Left renal pelvis (tissue), 4 donors: ENCODE data around the gene CFC1. TPM values are rescaled to one million over a fixed set of nuclear protein-coding genes. Genes with fewer than 3 reads are reported as not detected.
"Not testable (repeated sequence)": the region's sequence is repeated elsewhere in the genome, so short reads cannot be mapped to it uniquely, and the experiment has no call there.

Source experiments
- DNase-seq, 4 donors: peaks; one replicate each; pipeline ENCODE4 v3.0.0-alpha.2; 2013; ENCODE audit warnings: low read depth in 4 of 4, low spot score in 3 of 4
- polyA plus RNA-seq, 4 donors: library from polyadenylated mRNA; unstranded; fragments of 120-200 nt; gene quantifications; one replicate each; pipeline ENCODE4 v1.2.1, GENCODE V29; 2013; ENCODE audit not compliant: insufficient read length in 4 of 4

The CFC1 gene
- polyA plus RNA-seq, 4 donors = 0.18 TPM; not detected in 3

DNA sequence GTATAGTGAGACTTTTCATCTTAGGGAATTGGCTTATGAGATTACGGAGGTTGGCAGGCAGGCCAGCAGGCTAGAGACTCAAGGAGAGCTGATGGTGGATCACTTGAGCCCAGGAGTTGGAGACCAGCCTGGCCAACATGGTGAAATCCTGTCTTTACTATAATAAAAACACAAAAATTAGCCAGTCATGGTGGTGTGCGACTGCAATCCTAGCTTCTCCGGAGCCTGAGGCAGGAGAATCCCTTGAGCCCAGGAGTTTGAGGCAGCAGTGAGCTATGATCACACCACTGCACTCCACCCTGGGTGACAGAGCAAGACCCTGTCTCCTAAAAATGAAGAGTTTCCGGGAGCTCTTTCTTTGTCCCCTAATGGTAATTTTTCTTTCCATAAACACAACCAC, 14.6 kb downstream of the CFC1 start:
- not testable (repeated sequence) for DNase-seq

DNA sequence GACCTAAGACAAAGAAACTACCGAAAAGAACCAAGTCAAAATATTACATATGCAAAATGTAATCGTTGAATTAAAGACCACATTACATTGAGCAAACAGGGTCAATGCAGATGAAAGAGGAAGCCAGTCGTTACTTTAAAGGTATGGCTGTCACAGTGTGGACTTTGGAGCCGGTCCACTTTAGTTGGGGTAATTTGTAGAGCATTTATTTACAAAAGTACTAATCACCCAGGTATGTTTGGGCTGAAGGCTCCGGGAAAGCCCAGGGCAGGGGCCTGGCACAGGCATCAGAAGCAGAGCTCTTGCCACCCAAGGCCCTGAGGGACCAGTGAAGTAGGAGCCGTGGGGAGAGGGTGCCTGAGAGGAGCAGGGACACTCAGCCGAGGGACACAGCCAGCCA, 15.8 kb downstream of the CFC1 start:
- not testable (repeated sequence) for DNase-seq

GRCh38 chr2:130582970-130583369, 16.4 kb downstream of the CFC1 start:
- not testable (repeated sequence) for DNase-seq

- DNase-seq = not testable (repeated sequence)
Measured at GRCh38 chr2:130581491-130581890, 17.9 kb downstream of the CFC1 start.

DNA sequence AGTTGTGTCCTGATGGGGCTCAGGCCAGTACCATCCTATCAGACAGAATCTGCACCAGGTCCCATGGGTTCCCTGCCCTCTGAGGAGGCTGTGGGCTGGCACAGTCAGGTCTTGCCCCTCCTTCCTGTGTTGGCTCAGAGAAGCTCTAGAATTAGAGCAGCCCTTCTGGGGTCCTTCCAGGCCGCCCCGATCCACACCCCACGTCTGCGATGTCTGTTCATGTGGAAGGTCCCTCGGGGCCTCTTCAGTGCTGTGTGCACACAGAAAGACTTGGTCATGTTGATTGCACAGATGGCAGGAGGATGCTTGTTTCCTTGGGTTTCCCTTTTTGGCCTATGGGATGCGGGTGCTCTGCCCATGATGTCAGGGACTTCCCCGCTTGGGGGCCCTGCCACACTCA, 20.3 kb downstream of the CFC1 start:
- not testable (repeated sequence) for DNase-seq

- DNase-seq = not testable (repeated sequence)
Measured at GRCh38 chr2:130577559-130577958, 21.8 kb downstream of the CFC1 start.

DNA sequence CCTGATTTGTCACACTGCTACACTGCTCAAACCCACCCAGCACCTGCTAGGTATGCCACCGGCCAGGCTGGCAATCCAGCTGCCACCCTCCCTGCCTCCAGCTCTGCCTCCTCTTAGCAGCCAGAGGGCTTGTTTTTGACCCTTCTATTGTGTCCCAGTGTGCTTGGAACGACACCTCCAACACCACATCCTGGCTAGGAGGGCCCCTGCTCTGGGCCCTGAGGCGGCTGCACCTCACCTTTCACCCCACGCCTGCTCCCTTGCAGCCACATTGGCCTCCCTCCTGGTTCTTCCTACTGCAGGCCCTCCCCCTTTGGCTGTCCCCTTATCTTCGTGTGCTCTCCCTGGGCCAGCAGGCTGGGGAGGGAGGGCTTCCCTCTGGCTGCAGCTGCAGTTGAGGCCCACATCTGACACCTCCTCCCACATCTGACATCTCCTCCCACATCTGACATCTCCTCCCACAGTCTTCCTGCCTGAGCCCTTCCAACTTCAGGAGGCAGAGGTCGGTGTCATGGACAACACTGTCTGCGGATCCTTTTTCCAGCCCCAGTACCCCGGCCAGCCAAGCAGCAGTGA, 23.1 kb downstream of the CFC1 start:
- not testable (repeated sequence) for DNase-seq

- not testable (repeated sequence) for DNase-seq
Measured at GRCh38 chr2:130574230-130574629, 25.1 kb downstream of the CFC1 start.

DNA sequence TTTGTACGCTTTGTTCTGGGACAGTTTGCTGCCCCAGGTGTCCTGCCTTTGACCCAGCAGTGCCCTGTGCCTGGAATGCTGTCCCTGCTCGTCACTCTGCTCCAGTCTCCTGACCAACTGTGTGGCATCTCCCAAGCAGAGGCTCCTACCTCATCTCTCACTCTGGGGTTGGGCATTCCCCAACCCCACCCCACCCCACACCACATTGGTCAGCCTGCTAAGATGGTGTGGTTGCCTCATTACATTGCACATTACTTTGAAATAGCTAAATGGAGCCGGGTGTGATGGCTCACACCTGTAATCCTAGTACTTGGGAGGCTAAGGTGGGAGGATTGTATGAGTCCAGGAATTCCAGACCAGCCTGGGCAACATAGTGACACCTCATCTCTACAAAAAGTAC, 27.4 kb downstream of the CFC1 start:
- not testable (repeated sequence) for DNase-seq

- DNase-seq = not testable (repeated sequence)
Measured at GRCh38 chr2:130566165-130566564, 33.2 kb downstream of the CFC1 start.

GRCh38 chr2:130556441-130556840, 42.9 kb downstream of the CFC1 start:
- not testable (repeated sequence) for DNase-seq

DNA sequence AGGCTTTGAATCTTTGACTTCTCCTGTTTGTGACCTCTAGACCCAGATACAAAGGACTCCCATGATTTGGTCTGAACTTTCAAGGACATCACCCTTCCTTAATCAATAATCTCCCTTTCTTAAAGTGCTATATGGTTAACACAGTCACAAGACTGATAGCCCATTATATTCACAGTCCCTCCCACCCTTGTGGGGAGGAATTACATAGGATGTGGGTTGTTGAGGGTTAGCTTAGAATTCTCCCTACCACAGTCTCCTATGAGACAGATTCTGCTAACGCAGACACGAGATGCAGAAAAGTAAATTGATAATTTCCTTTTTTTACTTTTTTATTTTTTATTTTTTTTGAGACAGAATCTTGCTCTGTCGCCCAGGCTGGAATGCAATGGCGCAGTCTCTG, 45.2 kb downstream of the CFC1 start:
- DNase-seq = not testable (repeated sequence)

- not testable (repeated sequence) for DNase-seq
Measured at GRCh38 chr2:130549475-130549874, 49.9 kb downstream of the CFC1 start.

DNA sequence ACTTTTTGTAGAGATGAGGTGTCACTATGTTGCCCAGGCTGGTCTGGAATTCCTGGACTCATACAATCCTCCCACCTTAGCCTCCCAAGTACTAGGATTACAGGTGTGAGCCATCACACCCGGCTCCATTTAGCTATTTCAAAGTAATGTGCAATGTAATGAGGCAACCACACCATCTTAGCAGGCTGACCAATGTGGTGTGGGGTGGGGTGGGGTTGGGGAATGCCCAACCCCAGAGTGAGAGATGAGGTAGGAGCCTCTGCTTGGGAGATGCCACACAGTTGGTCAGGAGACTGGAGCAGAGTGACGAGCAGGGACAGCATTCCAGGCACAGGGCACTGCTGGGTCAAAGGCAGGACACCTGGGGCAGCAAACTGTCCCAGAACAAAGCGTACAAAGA, 51.0 kb downstream of the CFC1 start:
- DNase-seq = not testable (repeated sequence)

DNA sequence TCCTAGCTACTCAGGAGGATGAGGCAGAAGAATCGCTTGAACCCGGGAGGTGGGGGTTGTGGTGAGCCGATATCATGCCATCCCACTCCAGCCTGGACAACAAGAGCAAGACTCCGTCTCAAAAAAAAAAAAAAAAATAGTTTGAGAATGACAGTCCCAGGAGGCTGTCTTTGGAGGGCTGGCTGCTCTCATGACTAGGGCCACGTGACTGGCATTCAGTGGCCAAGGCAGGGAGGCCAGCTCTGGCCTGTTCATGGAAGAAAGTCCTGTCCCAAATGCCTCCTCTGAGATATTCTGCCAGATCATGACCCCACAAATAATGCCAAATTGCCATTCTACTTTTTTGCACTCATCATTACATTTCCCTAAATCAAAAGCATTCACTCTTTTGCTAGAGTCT, 54.4 kb downstream of the CFC1 start:
- DNase-seq = not testable (repeated sequence)

GRCh38 chr2:130543785-130544528, 55.4 kb downstream of the CFC1 start:
- not testable (repeated sequence) for DNase-seq

DNA sequence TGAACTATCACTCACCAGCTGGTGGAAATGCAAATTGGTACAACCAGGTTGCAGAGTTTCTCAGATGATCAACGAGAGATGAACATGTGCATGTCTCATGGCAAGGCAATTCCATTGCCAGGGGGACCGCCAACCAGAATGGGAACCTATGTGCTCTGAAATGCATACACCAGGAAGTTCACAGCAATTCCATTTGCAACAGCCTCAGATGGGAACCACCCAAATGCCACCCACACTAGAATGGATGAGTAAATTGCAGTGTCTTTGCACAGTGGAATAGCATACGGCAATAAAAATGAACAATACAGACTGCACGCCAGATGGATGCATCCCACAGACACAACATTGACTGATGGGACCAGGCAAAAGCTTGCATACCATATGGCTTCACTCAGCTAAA, 56.6 kb downstream of the CFC1 start:
- DNase-seq = not testable (repeated sequence)

Other genes with a start within 250 kb of the CFC1 start
- 10 to 100 TPM; 22.0 to 35.8 (median 28.2) TPM for gene PTPN18, start 243.5 kb downstream of the CFC1 start, polyA plus RNA-seq
- under 1 TPM in 2 of 4 donors, not detected in 2; 0.10 to 0.27 TPM for gene POTEI, start 90.2 kb downstream of the CFC1 start, polyA plus RNA-seq
- gene CFC1B, start 78.4 kb downstream of the CFC1 start, polyA plus RNA-seq = not detected
- under 1 TPM in 2 of 4 donors, not detected in 2; 0.12 to 0.32 TPM for gene POTEJ, start 11.9 kb upstream of the CFC1 start, polyA plus RNA-seq
- gene GPR148, start 129.5 kb upstream of the CFC1 start, polyA plus RNA-seq = not detected
- gene AMER3, start 156.0 kb upstream of the CFC1 start, polyA plus RNA-seq = under 1 TPM; 0.03 to 0.05 (median 0.04) TPM
- 10 to 100 TPM in 1 of 4 donors, 1 to 10 TPM in 3; 6.2 to 15.7 (median 7.8) TPM for gene ARHGEF4, start 237.3 kb upstream of the CFC1 start, polyA plus RNA-seq